ENCODE measurements around the gene WDR13. TPM values are rescaled to one million over a fixed set of nuclear protein-coding genes. Genes with fewer than 3 reads are reported as not detected.

WDR13 gene
- total and polyA plus RNA-seq, 7 donors: 98.1 to 132 (median 106) TPM

- Histone ChIP-seq H3K27ac (peak within 1 kb of the TSS; percentile 95 to 99 (median 96)), H3K4me1 (peaks cover 0 to 15% (median 14%) of the 10 kb centered on the region in 4 donors), H3K27me3 (no peaks in the 10 kb centered on the region), H3K9me3 (no peaks in the 10 kb centered on the region), H3K4me3 (peak within 1 kb of the TSS; percentile 54 to 76 (median 73)), H3K36me3 (peaks cover 5 to 41% (median 21%) of the 10 kb centered on the region in 4 donors)
- intact Hi-C loops (cut with DNase I): loop anchor here (2.0 kb wide), 1 partner anchor 24 kb away; no protein-coding TSS in a partner anchor
- DNase-seq: peak; percentile 97
- no peak for TF ChIP-seq EP300 (IDR thresholded peaks at IDR 0.05)
- TF ChIP-seq POLR2A (IDR thresholded peaks at IDR 0.05): peak; percentile 88 to 93
- TF ChIP-seq, protein P1, sequence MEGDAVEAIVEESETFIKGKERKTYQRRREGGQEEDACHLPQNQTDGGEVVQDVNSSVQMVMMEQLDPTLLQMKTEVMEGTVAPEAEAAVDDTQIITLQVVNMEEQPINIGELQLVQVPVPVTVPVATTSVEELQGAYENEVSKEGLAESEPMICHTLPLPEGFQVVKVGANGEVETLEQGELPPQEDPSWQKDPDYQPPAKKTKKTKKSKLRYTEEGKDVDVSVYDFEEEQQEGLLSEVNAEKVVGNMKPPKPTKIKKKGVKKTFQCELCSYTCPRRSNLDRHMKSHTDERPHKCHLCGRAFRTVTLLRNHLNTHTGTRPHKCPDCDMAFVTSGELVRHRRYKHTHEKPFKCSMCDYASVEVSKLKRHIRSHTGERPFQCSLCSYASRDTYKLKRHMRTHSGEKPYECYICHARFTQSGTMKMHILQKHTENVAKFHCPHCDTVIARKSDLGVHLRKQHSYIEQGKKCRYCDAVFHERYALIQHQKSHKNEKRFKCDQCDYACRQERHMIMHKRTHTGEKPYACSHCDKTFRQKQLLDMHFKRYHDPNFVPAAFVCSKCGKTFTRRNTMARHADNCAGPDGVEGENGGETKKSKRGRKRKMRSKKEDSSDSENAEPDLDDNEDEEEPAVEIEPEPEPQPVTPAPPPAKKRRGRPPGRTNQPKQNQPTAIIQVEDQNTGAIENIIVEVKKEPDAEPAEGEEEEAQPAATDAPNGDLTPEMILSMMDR (IDR thresholded peaks at IDR 0.05): peak in 3 of 4 experiments; percentile 26 to 29 (median 26)
- TF ChIP-seq POLR2AphosphoS5 (IDR thresholded peaks at IDR 0.05): peak; percentile 91 to 97 (median 96)
- 0% methylated on average over 71 of the region's 71 CpGs for WGBS, 2 donors
Measured at GRCh38 chrX:48574270-48575266, 22.7 kb upstream of the WDR13 start, which contains the start of gene RBM3. Gene RBM3, plus strand, starts transcription at chrX:48574484. Its CDS starts 697 bp downstream, at chrX:48575181.

- Histone ChIP-seq H3K27me3 (no peaks in the 10 kb centered on the region), H3K4me3 (peak overlapping the region in 3 of 4 donors; percentile 72 to 76 (median 74)), H3K9me3 (no peaks in the 10 kb centered on the region), H3K27ac (peak overlapping the region; percentile 95 to 99 (median 96)), H3K36me3 (peaks cover 5 to 41% (median 21%) of the 10 kb centered on the region in 4 donors), H3K4me1 (peaks cover 0 to 15% (median 14%) of the 10 kb centered on the region in 4 donors)
- 74 to 85% methylated on average over 13 of the region's 13 CpGs for WGBS, 2 donors
- no peak for DNase-seq
- TF ChIP-seq EP300 (IDR thresholded peaks at IDR 0.05): no peak
- TF ChIP-seq, protein P1 (IDR thresholded peaks at IDR 0.05): no peak
- no peak for TF ChIP-seq POLR2AphosphoS5 (IDR thresholded peaks at IDR 0.05)
- TF ChIP-seq POLR2A (IDR thresholded peaks at IDR 0.05): no peak
- intact Hi-C loops (cut with DNase I): loop anchor here (2.0 kb wide), 1 partner anchor 23 kb away; no protein-coding TSS in a partner anchor
Measured at GRCh38 chrX:48575642-48576041, 21.6 kb upstream of the WDR13 start.

- peaks cover 0 to 15% (median 14%) of the 10 kb centered on the region in 4 donors for H3K4me1 ChIP-seq
- 49 to 70% methylated on average over 6 of the region's 6 CpGs for WGBS, 2 donors
- H3K27ac ChIP-seq: peak overlapping the region; percentile 95 to 99 (median 96)
- no peaks in the 10 kb centered on the region for H3K9me3 ChIP-seq
- intact Hi-C loops (cut with DNase I): no loop called here
- H3K4me3 ChIP-seq: peak overlapping the region in 2 of 4 donors; percentile 72 to 76
- no peaks in the 10 kb centered on the region for H3K27me3 ChIP-seq
- H3K36me3 ChIP-seq: peaks cover 5 to 41% (median 21%) of the 10 kb centered on the region in 4 donors
- no peak for TF ChIP-seq POLR2AphosphoS5 (IDR thresholded peaks at IDR 0.05)
- TF ChIP-seq, protein P1 (IDR thresholded peaks at IDR 0.05): no peak
- no peak for TF ChIP-seq EP300 (IDR thresholded peaks at IDR 0.05)
- DNase-seq: no peak
Measured at GRCh38 chrX:48576108-48576507, 21.2 kb upstream of the WDR13 start.

DNA sequence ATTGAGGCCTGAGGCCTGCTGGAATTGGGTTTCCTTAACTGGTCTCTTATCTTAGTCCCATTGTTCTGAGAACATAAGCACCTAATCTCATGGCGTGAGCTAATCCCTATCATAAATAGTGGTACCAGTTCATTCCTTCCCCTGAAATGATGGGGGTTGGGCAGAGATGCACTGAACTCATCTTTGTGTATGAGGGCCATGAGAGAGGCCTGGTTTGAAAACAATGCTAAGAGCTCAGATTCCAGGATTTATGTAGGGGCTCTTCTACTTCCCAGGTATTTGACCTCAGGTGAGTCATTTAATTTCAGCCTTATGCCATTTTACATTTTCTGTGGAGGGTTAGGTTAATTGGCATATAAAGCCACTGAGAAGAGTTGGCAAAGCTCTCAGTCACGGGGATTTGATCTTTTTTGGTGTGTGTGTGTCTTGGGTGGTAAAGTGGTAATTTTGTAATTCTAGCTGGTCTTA is 18.6 kb upstream of the WDR13 start:
- DNase-seq: no peak
- H3K27ac ChIP-seq: no peak overlapping the region
- TF ChIP-seq POLR2A (IDR thresholded peaks at IDR 0.05): no peak
- intact Hi-C loops (cut with DNase I): no loop called here
- H3K4me3 ChIP-seq: no peak overlapping the region
- H3K27me3 ChIP-seq: no peaks in the 10 kb centered on the region
- no peaks in the 10 kb centered on the region for H3K9me3 ChIP-seq
- H3K36me3 ChIP-seq: peaks cover 5 to 41% (median 21%) of the 10 kb centered on the region in 4 donors
- WGBS, 2 donors: 69 to 91% methylated on average over 2 of the region's 2 CpGs
- H3K4me1 ChIP-seq: peaks cover 0 to 15% (median 14%) of the 10 kb centered on the region in 4 donors

DNA sequence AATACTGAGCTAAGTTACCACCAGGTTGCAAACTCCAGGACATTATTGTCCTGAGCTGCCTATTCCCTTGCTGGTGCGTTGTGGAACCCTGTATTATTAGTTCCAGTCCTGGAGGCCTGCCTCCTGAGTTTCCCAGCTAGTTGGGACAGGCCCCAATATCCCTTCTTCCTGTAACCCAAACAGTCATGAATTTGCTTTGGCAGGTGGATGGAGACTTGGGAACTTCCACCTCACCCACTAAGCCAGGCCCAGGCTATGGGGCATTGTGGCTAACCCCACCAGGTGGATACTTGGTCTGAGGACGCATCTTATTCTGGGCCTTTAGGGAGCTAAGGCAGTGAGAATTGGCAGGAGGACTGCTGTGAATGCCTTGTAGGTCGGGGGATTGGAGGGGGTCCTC is 18.0 kb upstream of the WDR13 start:
- Histone ChIP-seq H3K27ac (no peak overlapping the region), H3K27me3 (no peaks in the 10 kb centered on the region), H3K36me3 (peaks cover 5 to 41% (median 21%) of the 10 kb centered on the region in 4 donors), H3K4me3 (no peak overlapping the region), H3K4me1 (peaks cover 0 to 15% (median 14%) of the 10 kb centered on the region in 4 donors), H3K9me3 (no peaks in the 10 kb centered on the region)
- intact Hi-C loops (cut with DNase I): no loop called here
- DNase-seq: no peak
- TF ChIP-seq POLR2A (IDR thresholded peaks at IDR 0.05): no peak
- TF ChIP-seq, protein P1 (IDR thresholded peaks at IDR 0.05): no peak
- no peak for TF ChIP-seq POLR2AphosphoS5 (IDR thresholded peaks at IDR 0.05)
- TF ChIP-seq EP300 (IDR thresholded peaks at IDR 0.05): no peak
- 91 to 92% methylated on average over 3 of the region's 3 CpGs for WGBS, 2 donors

Data from sigmoid colon (tissue), 7 donors.